Stimulated activated CD8-positive, alpha-beta memory T cell treated with anti-CD3 and anti-CD28 coated beads, Interleukin-15, amount 100 ng/mL, for 24 hours (primary cell): Measurements from ENCODE around the gene WNT9B.
A peak's percentile ranks its signal among the peaks of the same experiment; 100 is the strongest.
"Not testable (repeated sequence)": the region's sequence is repeated elsewhere in the genome, so short reads cannot be mapped to it uniquely, and the experiment has no call there.

ENCODE experiments used
- DNase-seq: peaks from one replicate; pipeline ENCODE4 v3.0.0-alpha.2; 2020; ENCODE audit warnings: low read depth

The WNT9B gene

GRCh38 chr17:46821482-46822387 is 29.6 kb upstream of the WNT9B start:
- no peak for DNase-seq

DNA sequence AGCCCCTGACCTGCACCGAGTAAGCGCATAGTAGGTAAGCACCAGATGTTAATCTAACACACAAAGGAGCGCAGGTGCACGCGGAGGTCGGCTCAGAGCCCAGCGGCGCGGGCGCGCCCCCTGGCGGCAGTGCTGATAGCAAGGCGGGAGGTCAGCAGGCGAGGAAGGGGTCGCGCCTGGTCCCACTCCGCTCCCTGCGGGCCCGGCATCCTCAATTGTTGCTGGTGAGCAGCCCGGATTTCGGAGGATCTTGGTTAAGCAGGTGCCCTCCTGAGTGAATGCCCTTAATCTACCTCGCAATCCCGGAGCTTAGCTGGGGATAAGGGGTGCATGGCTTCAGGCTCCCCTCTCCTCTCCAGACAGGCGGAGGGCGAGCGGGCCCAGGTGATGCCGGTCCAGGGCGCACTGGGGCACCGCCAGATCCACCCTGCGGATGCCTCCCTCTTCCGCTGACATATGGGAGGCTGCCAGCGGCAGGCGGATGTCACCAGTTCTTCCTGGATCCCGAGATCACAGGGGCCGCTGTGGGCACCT is 28.9 kb upstream of the WNT9B start:
- DNase-seq: no peak

- no peak for DNase-seq
These were observed 27.7 kb upstream of the WNT9B start for GRCh38 chr17:46823657-46824056.

DNA sequence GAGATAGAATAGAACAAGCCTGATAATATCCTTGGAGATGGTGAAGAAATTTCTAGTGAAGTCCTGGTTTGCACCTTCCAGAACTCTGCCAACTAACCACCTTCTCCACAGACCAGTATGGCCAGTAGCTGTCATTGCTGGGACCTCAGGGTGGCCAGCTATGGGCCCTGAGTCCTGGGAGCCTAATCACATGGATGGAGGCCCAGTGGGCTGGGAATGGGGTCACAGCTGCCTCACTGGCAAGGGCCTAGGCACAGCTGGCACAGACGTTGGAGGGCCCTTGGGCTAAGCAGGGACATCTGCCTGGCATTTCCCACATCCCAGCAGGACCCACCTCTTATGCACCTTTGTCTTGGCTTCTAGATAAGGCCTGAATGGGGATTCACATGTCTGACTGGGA is 25.3 kb upstream of the WNT9B start:
- no peak for DNase-seq

- DNase-seq: no peak
These were observed 24.1 kb upstream of the WNT9B start for GRCh38 chr17:46827274-46827673.

DNA sequence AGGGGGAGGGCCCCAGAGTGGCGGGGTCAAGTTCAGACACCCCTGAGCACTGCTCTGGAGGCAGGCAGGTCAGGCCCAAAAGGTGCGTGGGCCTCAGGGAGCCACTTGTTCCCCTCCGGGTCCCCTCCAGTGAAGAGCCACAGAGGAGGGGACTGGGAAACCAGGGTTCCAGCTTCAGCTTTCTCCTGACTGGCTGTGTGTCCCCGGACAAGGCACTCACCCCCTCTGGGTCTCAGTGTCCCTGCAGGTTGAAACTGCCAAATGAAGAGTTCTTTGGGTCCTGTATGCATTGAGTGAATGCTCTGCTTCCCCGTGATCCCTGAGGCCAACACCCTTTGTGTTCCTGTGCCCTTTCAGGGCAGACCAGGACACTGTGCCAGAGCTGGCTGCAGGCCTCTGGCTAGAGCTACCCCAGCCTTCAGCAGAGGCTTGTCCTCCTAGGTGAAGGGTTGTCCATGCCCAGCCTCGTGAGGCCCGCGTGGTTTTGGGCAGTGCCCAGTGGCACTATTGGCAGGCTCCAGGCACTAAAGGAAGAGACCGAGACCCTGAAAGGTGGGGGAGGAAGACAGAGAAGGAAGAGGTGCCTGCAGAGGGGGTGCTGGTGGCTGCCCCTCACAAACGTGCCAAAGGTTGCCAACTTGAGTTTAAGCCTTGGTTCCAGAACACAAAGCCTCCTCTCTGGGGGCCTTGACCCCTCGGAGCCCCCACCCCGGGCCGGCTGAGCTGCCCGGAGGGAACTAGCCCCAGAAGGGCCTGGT is 19.6 kb upstream of the WNT9B start:
- DNase-seq: no peak

DNA sequence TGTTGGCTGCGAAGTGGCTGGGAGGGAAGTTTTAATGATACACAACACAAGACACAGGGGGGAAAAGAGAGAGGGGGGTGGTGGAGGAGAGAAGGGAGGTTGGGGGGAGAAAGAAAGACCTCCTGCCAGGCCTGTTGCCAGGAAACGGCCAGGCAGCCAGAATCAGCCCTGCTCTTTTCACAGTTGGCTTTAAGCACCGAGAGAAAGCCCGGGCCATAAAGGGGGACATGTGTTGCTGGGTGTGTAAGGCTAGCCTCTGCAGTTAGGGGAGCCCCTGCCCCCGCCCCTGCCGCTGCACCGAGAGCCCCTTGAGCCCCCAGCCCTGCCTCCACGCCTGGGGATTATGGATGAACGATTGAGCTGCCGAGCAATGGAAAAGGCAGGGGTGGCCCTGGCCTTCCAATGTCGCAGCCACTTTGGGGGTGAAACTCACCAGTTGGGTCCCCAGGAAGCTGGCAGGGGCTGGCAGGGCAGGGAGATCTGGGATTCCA is 19.0 kb upstream of the WNT9B start:
- no peak for DNase-seq

- no peak for DNase-seq
These were observed 18.2 kb upstream of the WNT9B start for GRCh38 chr17:46832945-46833839.

GRCh38 chr17:46833840-46834208 is 17.6 kb upstream of the WNT9B start:
- DNase-seq: no peak

DNA sequence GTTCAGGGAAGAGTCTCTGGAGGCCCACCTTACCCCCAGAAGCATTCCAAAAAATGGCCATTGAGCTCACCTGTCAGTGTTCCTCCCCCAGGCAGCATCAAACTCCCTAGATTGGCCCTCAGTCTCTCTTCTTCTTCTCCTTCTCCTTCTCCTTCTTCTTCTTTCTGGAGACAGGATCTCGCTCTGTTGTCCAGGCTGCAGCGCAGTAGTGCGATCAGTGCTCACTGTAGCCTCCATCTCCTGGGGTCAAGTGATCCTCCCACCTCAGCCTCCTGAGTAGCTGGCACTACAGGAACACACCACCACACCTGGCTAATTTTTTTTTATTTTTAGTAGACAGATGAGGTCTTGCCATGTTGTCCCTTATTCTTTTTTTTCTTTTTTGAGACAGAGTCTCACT is 16.5 kb upstream of the WNT9B start:
- no peak for DNase-seq

GRCh38 chr17:46836500-46836899 is 14.9 kb upstream of the WNT9B start:
- DNase-seq: no peak

GRCh38 chr17:46837521-46837920 is 13.9 kb upstream of the WNT9B start:
- no peak for DNase-seq

- DNase-seq: no peak
These were observed 12.2 kb upstream of the WNT9B start for GRCh38 chr17:46839211-46839610.

GRCh38 chr17:46840596-46840995 is 10.8 kb upstream of the WNT9B start:
- not testable (repeated sequence) for DNase-seq

DNA sequence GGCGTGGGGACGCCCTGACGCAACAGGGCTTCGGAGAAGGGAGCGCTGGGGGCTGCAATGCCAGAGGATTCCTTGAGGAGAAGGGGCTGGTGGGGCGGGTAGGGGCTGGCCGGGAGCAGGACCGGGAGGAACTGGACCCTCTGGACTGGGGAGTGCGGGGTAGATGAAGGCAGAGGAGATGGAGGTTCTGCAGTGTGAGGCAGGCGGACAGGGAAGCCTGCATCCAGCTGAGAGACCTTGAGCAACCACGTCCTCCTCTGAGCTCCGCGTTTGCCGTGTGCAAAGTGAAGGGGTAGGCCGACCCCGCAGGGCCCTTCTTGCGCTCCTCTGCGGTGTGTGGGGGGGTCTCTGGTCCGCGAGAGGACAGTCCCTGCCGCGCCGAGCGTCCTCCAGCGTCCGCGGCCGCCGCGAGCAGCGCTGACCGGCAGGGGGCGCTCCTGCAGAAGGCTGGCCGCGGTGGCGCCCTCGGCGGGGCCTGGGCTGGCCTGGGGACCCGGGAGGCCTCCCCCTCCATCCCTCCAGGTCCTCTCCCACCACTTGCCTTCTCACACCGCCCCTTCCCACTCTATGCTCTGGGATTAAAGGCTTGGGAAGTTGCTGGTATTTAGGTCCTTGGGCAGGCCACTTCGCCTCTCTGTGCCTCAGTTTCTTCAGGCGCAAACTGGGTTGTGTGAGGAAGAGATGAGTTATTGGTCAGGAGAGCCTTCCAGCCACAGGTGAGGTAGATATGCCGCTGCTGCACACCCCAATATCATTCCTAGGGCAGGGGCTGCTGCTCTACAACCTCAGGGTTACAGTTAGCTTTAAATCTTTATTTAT is 9.6 kb upstream of the WNT9B start:
- DNase-seq: peak; percentile 22

DNA sequence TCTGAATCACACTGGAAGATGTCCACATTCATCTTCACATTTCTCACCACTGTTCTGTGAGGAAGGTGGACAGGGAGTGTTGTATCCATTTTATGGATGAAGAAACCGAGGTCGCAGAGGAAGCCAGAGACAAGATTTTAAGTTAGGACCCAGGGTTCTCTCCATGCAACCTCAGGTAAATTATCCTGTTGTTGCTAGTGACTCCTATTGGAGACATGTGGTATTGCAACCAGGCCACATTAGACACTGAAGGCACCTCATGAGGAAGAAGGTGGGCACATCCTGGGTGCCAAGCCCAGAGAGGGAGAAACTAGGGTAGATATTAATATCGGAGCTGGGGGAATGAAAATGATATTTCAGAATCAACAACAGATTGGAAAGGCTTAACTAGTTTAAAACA is 8.5 kb upstream of the WNT9B start:
- DNase-seq: no peak

DNA sequence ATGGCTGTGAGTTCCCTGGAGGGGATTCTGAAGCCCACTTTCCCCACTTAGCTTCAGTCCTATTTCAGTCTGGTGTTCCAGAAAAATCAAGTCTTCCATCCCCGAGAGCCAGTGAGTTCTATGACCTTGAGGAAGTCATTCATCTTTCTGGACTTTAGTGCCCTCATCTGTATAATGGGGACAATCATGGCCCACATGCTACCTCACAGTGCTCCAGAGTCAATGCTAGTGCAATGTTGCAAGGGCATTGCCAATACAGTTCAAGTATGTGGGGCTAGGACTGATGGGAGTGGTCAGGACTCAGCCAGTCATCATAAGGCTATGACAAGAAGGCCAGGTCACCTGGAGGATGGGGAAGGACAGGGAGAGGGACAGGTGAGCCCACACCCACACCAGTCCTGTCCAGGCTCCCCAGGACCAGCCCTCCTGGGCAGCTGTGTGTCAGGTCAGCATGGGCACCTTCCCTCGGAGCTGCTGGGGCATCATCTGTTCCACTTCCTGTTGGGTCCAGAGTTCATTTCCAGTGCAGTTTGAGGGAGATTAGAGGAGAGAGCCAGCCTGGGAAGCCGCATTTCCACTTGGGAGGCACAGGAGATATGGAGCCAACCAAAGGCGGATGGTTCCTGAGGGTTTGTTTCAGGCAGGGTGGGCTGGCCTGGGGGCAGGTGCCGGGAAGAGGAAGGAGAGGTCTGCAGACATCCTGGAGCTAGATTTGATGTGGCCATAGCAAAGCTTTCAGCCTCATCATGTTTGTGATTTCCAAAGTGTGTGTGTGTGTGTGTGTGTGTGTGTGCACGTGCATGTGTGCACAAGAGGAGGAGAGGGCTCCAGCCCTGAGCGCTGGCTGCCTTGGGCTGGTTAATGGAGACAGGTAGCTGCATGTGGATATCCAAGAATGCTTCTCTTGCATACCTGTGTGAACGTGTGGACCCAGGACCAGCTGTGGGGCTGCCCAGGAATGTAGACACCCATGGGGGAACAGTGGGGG is 3.9 kb upstream of the WNT9B start:
- DNase-seq: no peak

- DNase-seq: no peak
These were observed 2.8 kb upstream of the WNT9B start for GRCh38 chr17:46848534-46848933.

DNA sequence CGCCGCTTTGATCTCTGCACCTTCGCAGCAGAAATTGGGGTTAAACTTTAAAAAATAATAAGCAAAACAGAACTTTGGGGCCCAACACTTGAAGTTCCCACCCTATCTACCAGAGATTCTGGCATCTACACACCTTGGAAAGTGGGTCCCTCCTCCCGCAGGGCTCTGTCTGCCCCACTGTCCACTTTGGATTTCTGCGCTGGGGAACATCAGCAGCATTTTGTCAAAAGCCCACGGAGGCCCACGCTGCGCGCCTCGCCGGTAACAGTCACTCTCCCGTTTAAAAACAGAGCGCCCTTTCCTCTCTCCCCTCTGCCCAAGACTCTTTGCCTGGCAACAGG is 725 bp upstream of the WNT9B start:
- no peak for DNase-seq

DNA sequence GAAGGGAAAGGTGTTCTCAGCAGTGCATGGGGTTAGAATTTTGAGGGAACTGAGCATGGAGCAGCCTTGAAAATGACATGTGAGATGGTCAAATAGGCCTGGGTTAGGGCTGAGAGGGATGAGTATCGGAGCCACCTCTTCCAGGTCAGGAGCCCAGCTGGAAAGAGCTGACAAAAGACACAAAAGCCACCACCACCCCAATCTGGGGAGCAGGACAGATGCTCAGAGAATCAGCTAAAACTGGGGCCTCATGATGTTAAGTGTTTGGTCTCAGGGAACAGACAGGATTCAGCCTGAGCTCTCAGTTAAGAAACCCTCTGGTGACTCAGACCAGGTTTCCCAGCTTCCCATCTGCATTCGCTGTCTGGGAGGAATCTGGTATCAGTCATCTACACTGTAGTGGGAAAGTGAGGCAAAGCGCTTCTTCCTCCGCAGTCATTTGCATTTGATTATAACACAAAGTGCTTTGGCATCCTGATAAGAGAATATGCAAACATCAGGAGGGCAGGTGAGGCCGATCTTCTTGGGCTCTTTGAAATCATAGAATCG is 2.6 kb downstream of the WNT9B start:
- DNase-seq: no peak
